SIG-M5 (cell line): ENCODE results near the gene FANCG.

Experiments
- DNase-seq: peaks from one replicate; lab custom pipeline; 2025; lab: John Stamatoyannopoulos, UW

Gene FANCG

GRCh38 chr9:35079426-35080341, at the start of gene FANCG:
TSS of gene FANCG (minus strand) at chr9:35079942. CDS start at chr9:35079524, 418 bp downstream.
- peak; percentile 55 for DNase-seq

DNA sequence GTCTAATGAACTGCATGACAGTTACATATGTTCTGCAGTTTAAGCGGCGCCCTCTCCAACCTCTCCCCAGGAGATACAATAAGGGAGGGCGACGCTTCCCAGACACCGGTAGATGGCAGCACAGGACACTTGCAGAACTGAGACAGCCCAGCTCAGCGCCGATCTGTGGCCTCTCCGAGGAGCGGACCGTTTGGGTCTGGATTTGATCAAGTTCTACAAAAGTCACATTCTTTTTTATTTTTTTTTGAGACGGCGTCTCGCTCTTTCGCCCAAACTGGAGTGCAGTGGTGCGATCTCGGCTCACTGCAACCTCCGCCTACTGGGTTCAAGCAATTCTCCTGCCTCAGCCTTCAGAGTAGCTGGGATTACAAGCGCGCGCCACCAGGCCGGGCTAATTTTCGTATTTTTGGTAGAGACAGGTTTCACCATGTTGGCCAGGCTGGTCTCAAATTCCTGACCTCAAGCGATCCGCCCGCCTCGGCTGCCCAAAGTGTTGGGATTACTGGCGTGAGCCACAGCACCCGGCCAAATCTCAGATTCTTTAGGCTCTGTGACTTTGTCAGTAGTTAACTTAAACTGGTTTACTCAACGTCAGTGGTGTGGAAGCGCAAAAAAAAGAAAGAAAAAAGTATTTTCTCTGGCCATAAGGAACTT, 37.3 kb upstream of the FANCG start:
- DNase-seq: peak; percentile 14

DNA sequence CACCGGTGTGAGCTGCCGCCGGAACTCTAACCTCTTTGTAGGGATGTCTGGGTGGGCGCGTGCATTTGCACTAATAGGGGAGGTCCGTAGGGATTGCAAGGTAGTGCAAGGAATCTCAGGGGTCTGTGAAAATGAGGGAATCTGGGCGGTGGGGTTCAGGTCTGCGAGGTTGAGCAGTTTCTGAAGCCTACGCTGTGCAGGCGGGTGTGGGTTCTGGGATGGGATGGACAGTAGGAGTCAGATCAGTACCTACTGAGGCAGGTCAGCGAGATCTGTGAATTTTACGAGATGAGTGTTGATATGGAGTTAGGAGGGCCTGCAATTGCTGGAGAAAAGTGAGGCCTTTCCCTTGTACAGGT, 36.8 kb upstream of the FANCG start:
- DNase-seq: no peak

GRCh38 chr9:35115680-35116538, 36.2 kb upstream of the FANCG start, which contains the start of gene ATOSB:
TSS of gene ATOSB (minus strand) at chr9:35115862. CDS start at chr9:35108274, 7,588 bp downstream.
- DNase-seq: peak; percentile 91

DNA sequence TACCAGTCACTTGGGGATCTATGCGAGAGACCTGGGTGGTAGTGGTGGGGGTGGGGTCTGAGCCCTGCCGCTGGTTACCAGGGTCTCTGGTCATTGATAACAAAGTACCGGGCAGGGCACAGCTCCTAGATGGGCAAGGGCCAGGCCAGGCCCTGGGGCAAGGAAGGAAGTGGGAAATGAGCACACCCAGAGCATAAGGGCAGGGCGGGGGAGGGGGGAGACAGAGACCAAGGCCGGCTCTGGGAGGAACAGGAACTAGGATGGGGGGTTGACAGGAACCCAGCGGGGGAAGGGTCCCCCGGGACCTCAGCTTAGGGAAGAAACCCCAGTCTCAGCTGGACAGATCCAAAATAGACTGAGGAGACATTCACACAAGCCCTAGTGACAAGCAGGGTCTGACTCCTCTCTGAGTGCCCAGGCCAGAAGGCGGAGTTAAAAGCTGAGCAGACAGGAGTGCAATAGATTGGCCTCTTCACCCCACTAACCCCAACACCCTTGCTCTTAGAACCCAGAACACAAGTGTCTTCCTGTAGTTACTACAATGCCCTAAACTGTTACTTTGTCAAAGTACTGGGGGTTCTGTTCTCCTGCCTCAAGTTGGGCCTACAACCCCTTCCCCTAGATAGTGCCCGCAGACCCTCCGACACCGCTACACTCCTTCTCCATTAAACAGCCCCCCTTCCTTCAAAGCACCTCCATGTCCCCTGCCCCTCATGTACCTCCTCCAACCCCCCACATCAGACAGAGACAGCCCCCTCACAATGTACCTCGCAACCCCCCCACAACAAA, 35.3 kb upstream of the FANCG start:
- DNase-seq: peak; percentile 15

DNA sequence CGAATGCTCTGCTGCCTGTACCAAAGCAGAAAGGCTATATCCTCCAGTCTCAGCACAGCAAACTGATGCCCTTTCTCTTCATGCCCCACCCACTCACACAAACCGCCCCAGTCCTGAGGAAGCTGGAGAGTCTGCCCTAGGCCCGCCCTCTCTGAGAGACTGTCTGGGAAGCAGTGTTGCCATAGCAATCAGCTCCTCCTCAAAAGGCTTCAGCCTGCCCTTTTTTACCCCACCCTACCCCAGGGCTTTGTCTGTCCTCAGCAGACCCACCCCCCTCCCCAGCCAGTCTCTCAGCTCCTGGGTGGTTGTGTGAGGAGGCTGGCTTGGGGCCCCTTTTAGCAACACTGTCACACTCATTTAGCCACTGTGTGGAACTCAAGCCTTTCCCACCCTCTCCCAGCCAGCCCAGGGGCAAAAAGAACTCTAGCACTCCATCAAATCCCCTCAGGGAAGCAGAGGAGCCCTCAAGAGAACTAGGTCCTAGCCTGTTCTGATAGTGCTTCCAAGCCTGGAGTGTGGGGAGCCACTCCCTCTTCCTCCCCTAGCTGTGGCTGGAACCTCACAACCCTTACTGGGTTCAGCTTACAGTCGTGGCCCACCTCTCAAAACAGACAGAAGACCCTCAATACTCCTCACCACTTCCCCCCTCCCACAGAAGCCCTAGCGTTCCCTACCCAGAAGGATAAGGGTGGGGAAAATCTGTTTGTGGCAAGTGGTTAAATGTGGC, 34.5 kb upstream of the FANCG start:
- DNase-seq: peak; percentile 35

DNA sequence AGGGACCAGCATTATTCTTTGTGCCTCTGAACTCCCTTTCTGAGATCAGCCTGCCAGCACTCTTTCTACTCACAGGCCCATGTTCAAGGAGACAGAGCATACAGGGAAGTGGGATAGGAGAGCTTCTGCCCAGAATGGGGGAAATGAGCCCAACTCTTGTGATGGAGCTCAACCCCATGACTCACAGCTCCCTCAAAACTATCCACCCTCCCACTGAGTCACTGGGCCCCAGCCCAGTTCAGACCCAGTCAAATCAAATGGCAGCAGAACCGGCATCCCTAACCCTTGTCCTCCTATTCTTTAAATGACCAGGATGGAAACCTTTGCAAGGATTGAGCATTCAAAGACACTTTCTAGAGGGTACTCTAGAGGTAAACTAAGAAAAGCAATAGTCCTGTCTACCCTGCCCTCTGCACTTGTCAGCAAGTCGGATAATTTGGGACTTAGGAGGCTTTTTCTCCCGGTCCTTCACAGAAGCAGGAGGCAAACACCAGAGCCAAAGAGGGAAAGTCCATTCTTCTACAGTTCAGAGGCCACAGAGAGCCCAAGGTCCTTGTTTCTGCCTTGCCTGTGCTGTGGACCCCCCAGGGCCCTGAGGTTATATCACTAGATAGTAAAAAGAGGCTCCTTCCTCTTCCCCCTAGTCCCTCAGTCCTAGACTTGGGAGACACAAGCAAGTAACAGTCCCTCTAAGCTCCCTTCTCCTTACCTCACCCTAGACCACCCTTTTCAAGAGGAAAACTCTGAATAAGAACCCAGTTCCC, 32.7 kb upstream of the FANCG start:
- no peak for DNase-seq

DNA sequence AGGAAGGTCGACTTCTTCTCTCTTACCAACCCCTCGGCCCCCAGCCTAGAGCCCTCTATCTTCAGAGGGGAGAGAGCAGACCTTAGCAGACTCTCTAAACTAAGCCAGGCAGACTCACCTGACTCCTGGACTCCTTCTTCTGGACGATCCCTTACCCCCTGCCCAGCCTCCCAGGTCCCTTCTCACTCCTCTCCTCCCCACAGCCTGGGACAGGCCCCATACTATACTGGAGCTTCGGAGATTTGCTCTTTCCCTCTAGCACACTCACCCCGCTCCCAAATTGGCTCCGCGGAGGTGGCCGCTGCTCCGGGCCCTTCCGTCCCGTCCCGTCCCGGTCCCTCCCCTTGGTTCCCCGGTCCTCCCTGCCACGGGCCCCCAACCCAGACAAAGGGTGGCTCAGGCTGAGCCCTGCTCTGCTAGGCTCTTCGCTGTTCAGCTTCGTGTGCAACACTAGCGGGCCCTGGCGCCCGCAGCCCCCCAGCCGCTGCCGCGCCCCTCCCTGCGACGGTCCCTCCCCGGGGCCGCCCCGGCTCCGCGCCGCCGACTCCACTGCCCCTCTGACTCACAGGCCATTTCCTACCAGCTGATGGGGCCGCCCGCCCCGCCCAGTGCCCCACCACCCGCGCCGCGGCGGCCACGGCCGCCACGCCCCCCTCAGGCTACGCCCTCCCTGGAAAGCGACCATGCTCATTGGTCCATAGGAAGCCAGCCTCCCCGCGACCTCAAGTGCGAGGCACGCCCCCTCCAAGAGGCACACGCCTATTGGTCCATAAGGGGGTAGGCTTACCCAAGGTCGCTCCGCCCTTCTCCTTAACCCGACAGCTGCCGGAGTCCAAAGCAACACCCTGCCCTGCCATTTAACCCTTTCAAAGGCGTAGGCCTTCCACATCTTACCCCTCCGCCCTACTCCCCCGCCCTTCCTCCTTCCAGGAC, 31.5 kb upstream of the FANCG start:
- DNase-seq: peak; percentile 84

DNA sequence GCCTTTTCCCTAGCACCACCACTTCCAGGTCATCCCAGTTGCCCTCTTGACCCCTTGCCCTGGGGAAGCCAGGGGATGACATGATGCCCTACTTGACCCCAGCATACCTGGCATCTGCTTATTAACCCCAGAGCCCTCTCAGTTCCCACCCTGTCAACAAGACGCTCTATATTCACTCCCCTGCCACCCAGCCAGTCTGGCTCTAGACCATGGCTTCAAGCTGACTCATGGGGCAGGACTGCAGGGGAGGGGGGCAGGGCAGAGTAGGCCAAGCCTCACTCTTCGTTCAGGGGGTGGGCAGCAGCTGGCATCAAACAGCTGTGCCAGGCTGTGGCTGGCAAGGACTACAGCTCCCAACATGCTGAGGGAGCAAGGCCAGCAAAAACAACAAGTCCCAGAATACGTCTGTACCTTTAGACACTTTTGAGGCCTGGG, 30.6 kb upstream of the FANCG start:
- DNase-seq: no peak

- DNase-seq: no peak
These were observed 29.3 kb upstream of the FANCG start for GRCh38 chr9:35108946-35109575.

GRCh38 chr9:35108461-35108860, 28.7 kb upstream of the FANCG start:
- DNase-seq: no peak

DNA sequence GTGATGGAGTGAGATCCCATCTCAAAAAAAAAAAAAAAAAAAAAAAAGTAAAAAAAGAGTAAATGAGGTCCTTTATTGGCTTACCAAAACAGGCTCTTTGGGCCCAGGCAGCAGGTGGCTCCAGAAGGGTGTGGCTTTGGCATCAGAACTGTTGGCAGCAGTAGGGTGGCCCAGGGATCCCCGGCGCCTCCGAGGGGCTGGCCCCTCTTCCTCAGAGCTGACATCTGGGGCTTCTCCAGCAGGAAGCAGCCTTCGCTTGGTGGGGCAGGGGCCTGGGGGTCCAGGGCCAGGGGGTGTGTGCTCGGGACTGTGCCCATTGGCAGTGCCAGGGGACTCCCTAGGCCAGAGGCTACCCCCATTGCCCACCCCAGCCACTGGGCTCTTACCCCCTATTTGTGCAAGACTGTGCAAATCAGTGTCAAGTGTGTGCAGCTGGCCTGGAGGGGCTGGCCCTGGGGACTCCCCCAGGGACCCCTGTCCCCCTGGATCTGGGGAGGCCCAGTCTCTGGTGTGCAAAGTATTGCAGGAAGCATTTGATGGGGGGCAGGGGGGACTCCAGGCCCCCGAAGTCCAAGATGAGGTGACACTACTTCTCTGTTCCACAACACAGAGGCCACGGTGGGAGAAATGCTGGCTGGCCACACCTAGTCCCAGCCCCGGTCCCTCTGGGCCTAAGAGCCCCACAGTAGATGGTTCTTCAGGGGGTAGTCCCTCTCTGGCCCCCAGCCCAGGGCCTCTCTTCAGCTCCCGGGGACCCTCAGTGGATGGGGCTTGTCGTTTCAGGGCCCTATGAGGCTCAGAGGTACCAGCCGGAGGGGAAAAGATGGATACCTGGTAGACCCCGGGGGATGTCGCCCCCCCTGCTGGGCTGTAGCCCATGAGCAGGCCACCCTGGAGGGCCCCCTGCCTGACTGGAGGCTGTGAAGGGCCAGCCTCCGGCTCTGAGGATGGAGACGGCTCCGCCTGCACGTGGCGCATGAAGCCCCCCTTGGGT, 27.9 kb upstream of the FANCG start:
- DNase-seq: no peak

- no peak for DNase-seq
These were observed 26.6 kb upstream of the FANCG start for GRCh38 chr9:35106343-35106730.

GRCh38 chr9:35105571-35106342, 26.0 kb upstream of the FANCG start:
- DNase-seq: no peak

DNA sequence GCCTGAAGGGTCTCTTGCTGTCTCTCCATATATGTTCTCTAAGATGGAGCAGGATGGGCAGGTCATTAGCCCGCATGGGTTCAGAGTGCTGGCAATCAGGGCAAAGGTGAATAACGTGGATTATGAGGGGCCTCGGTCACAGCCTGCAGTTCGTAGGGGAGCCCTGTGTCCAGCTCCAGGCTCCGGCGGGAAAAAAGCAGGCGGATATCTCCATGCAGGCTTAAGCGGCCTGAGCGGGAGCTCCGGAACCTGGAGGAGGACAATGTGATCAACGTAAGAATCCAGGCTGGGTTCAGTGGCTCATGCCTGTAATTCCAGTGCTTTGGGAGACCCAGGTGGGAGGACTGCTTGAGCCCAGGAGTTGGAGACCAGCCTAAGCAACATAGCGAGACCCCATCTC, 25.4 kb upstream of the FANCG start:
- no peak for DNase-seq

GRCh38 chr9:35104586-35104985, 24.8 kb upstream of the FANCG start:
- no peak for DNase-seq
